Transverse colon (tissue), 4 donors: ENCODE data around the gene EHBP1. TPM values are rescaled to one million over a fixed set of nuclear protein-coding genes. Genes with fewer than 3 reads are reported as not detected.

Experiments used
- DNase-seq: peaks from one replicate; pipeline ENCODE4 v3.0.0-alpha.2; 2019
- H3K27ac ChIP-seq, 4 donors: fragments of 200-600 bp; sonication (generic); 2 replicates each; pipeline ENCODE4 v1.5.1; 2016 to 2018; ENCODE audit warnings: inconsistent platforms in 4 of 4
- H3K27me3 ChIP-seq: fragments of 200-600 bp; sonication (generic); 2 replicates; pipeline ENCODE4 v1.5.1; 2017; ENCODE audit warnings: inconsistent platforms
- H3K36me3 ChIP-seq, 4 donors: fragments of 200-600 bp; sonication (generic); 2 replicates each; pipeline ENCODE4 v1.5.1; 2017 to 2019; ENCODE audit warnings: inconsistent platforms in 4 of 4
- H3K4me1 ChIP-seq, 4 donors: fragments of 200-600 bp; sonication (generic); 2 replicates each; pipeline ENCODE4 v1.5.1; 2017 to 2020; ENCODE audit warnings: inconsistent platforms in 4 of 4
- H3K4me3 ChIP-seq, 4 donors: fragments of 200-600 bp; sonication (generic); 1 replicate in 1 of 4; 2 replicates in 3 of 4; pipeline versions ENCODE4 v1.5.1 to v1.6.1; 2017 to 2019; ENCODE audit warnings: inconsistent platforms in 4 of 4
- H3K9me3 ChIP-seq, 2 donors: fragments of 200-600 bp; sonication (generic); 2 replicates each; pipeline ENCODE4 v1.5.1; 2017 to 2019; ENCODE audit warnings: inconsistent platforms in 2 of 2
- CTCF ChIP-seq, 5 experiments: fragments of 200-600 bp in 3 of 5; fragments of 450-650 bp in 2 of 5; sonication (generic) in 3 of 5; IDR thresholded peaks; 1 replicate in 2 of 5; 2 replicates in 3 of 5; pipeline ENCODE4 v1.5.1; 2016 to 2017; ENCODE audit warnings: antibody characterized with exemption in 5 of 5, inconsistent platforms in 3 of 5, mild to moderate bottlenecking in 2 of 5, moderate library complexity in 1 of 5
- EP300 ChIP-seq: sonication (generic); formaldehyde crosslinking; IDR thresholded peaks from one replicate; pipeline ENCODE4 v1.6.1; 2017; ENCODE audit warnings: antibody characterized with exemption, low read depth
- POLR2A ChIP-seq: fragments of 450-650 bp; IDR thresholded peaks from one replicate; pipeline ENCODE4 v1.6.1; 2016; ENCODE audit warnings: antibody characterized with exemption, mild to moderate bottlenecking, moderate library complexity
- POLR2AphosphoS5 ChIP-seq, 3 donors: sonication (generic); formaldehyde crosslinking; IDR thresholded peaks; one replicate each; pipeline ENCODE4 v1.6.1; 2016; ENCODE audit warnings: antibody characterized with exemption in 3 of 3
- WGBS, 2 donors: methylation state at CpG; one replicate each; pipeline ENCODE4 v1.1.5; 2018; ENCODE audit warnings: low coverage in 1 of 2; 5-methylcytosine and 5-hydroxymethylcytosine counted together
- in situ Hi-C, 4 donors: fragments of 200-750 bp; cut with MboI; loops; one replicate each; pipeline versions ENCODE4 v1.15.0 to v1.15.1; 2017; ENCODE audit warnings: low sequenced_read_pairs in 3 of 4, low pct_ligation_motif_present in 1 of 4, low pct_unique_long_range_greater_than_20kb in 1 of 4
- intact Hi-C: fragments of 100-400 bp; cut with DNase I; formaldehyde crosslinking; loops from one replicate; pipeline ENCODE4 v1.15.1; 2023; ENCODE audit warnings: low total_unique reads
- total RNA-seq, 4 donors: library from RNA; depleted of rRNA; stranded (reverse); fragments of >200 nt; gene quantifications; one replicate each; pipeline ENCODE4 v1.1.0, GENCODE V29; 2016

EHBP1 gene
- total RNA-seq, 4 donors from 2014 or later, result 41.1 to 69.4 (median 47.0) TPM

DNA sequence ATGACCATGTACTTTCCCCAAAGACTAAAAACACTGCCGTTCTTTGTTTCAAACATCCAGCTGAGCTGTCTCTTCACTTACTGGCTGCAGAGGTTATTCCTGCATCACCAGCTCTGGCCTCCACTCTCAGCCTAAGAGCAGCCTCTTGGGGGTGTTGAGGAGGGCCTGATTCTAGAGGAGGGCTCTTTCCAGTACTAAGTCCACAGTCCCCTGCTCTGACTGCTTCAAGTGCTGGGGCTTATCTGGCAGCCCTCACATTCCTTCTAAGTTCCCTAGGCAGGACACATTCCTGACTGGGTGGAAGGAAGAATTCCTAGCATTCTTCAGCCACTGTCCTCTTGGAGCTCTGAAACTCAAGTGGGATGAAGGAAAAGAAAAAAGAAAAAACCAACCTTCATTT lies 32.9 kb upstream of the EHBP1 start:
- H3K27me3 ChIP-seq, result no peaks in the 10 kb centered on the region
- WGBS, 2 donors, result 65% methylated on average over 1 of the region's 1 CpG; no CpG with 5 or more reads in 1 of the 2 donors
- TF ChIP-seq EP300 (no peak), CTCF (IDR thresholded peaks at IDR 0.05) (no peak), POLR2A (no peak)
- no peaks in the 10 kb centered on the region for H3K36me3 ChIP-seq
- DNase-seq, result no peak
- intact Hi-C loops (no loop called here), in situ Hi-C loops (no loop called here)
- H3K4me1 ChIP-seq, result peaks cover 0 to 4% (median 2%) of the 10 kb centered on the region in 4 donors
- H3K9me3 ChIP-seq, result no peaks in the 10 kb centered on the region
- H3K27ac ChIP-seq, result peak overlapping the region in 3 of 4 donors; percentile 26 to 46 (median 31)
- no peak overlapping the region for H3K4me3 ChIP-seq

DNA sequence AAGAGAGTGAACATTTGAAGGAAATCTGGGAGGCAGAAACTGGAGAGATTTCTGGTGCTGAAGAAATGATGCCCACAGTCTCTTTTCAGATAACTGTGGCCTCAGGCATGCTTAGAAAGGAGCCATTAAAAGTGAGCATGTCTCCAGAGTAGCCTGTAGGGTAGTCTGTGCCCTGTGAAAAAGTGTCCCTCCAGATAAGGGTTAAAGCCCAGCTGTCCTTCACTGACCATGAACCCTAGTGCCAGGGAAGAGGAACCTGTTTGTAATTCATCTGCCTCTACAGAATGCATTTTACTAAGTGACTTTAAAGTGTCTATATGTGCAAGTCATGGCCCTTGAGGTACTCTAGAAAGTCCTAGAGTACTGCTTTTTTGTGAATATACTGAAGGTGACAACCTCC lies 30.5 kb upstream of the EHBP1 start:
- H3K9me3 ChIP-seq, result no peaks in the 10 kb centered on the region
- no peak overlapping the region for H3K27ac ChIP-seq
- intact Hi-C loops, result no loop called here
- no peaks in the 10 kb centered on the region for H3K27me3 ChIP-seq
- H3K36me3 ChIP-seq, result no peaks in the 10 kb centered on the region
- no peak overlapping the region for H3K4me3 ChIP-seq
- no peak for DNase-seq
- in situ Hi-C loops, result no loop called here
- peaks cover 0 to 4% (median 2%) of the 10 kb centered on the region in 4 donors for H3K4me1 ChIP-seq
- TF ChIP-seq CTCF (IDR thresholded peaks at IDR 0.05) (no peak), POLR2A (no peak), POLR2AphosphoS5 (IDR thresholded peaks at IDR 0.05) (no peak), EP300 (no peak)

GRCh38 chr2:62685256-62685655 lies 20.3 kb upstream of the EHBP1 start:
- Histone ChIP-seq H3K27me3 (no peaks in the 10 kb centered on the region), H3K4me3 (no peak overlapping the region), H3K36me3 (no peaks in the 10 kb centered on the region), H3K27ac (no peak overlapping the region), H3K4me1 (no peaks in the 10 kb centered on the region), H3K9me3 (no peaks in the 10 kb centered on the region)
- TF ChIP-seq POLR2A (no peak), POLR2AphosphoS5 (IDR thresholded peaks at IDR 0.05) (no peak), EP300 (no peak), CTCF (IDR thresholded peaks at IDR 0.05) (no peak)
- DNase-seq, result no peak
- WGBS, 2 donors, result 30 to 47% methylated on average over 2 of the region's 2 CpGs
- intact Hi-C loops (no loop called here), in situ Hi-C loops (no loop called here)

GRCh38 chr2:62686012-62686685 lies 19.4 kb upstream of the EHBP1 start:
- Histone ChIP-seq H3K4me3 (no peak overlapping the region), H3K9me3 (no peaks in the 10 kb centered on the region), H3K27ac (no peak overlapping the region), H3K36me3 (no peaks in the 10 kb centered on the region), H3K4me1 (no peaks in the 10 kb centered on the region), H3K27me3 (no peaks in the 10 kb centered on the region)
- 57 to 74% methylated on average over 4 of the region's 4 CpGs for WGBS, 2 donors
- TF ChIP-seq POLR2A (no peak), CTCF (IDR thresholded peaks at IDR 0.05) (no peak), EP300 (no peak), POLR2AphosphoS5 (IDR thresholded peaks at IDR 0.05) (no peak)
- intact Hi-C loops, result no loop called here
- DNase-seq, result no peak
- in situ Hi-C loops, result no loop called here
